ENCODE measurements around the gene HOXB2. TPM values are rescaled to one million over a fixed set of nuclear protein-coding genes. Genes with fewer than 3 reads are reported as not detected.

HOXB2 gene
- polyA plus RNA-seq, 2 of the 4 experiments (the other 2 are of a cell fraction) = 0.65 to 2.6 TPM

- POLR2A ChIA-PET = no interaction called here
- FAIRE-seq (no peak), DNase-seq (ENCODE audit: low read depth in 1 of 2, low spot score in 1 of 2) (no peak), ATAC-seq (no peak)
- no peaks in the 10 kb centered on the region for H3K9me3 ChIP-seq
- peaks cover 34% of the 10 kb centered on the region for H3K4me1 ChIP-seq
- CTCF ChIA-PET = interaction anchor here (1.1 to 5.2 kb wide), 3 partner anchors 10 to 239 kb away, joined by 3 to 41 read pairs (median 4); no protein-coding TSS in a partner anchor
- 58% methylated on average over 2 of the region's 2 CpGs for WGBS (ENCODE audit: missing lambda C conversion rate)
- H3K4me3 ChIP-seq = no peak overlapping the region
- TF ChIP-seq, protein P1, sequence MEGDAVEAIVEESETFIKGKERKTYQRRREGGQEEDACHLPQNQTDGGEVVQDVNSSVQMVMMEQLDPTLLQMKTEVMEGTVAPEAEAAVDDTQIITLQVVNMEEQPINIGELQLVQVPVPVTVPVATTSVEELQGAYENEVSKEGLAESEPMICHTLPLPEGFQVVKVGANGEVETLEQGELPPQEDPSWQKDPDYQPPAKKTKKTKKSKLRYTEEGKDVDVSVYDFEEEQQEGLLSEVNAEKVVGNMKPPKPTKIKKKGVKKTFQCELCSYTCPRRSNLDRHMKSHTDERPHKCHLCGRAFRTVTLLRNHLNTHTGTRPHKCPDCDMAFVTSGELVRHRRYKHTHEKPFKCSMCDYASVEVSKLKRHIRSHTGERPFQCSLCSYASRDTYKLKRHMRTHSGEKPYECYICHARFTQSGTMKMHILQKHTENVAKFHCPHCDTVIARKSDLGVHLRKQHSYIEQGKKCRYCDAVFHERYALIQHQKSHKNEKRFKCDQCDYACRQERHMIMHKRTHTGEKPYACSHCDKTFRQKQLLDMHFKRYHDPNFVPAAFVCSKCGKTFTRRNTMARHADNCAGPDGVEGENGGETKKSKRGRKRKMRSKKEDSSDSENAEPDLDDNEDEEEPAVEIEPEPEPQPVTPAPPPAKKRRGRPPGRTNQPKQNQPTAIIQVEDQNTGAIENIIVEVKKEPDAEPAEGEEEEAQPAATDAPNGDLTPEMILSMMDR (IDR thresholded peaks at IDR 0.05) = no peak
- TF ChIP-seq PBX3 (IDR thresholded peaks at IDR 0.05) = no peak
- TF ChIP-seq TP53 (CRISPR knock-in tag; IDR thresholded peaks at IDR 0.05) = no peak
- TF ChIP-seq CBX8 (IDR thresholded peaks at IDR 0.05) = no peak
- TF ChIP-seq CHD2 (IDR thresholded peaks at IDR 0.05; ENCODE audit: low read length, partially characterized antibody) = no peak
- no peak for TF ChIP-seq EHMT2 (IDR thresholded peaks at IDR 0.05; ENCODE audit: low read depth)
- TF ChIP-seq SMC3 (IDR thresholded peaks at IDR 0.05) = no peak
- no peak for TF ChIP-seq HDAC2 (IDR thresholded peaks at IDR 0.05)
- no peak for TF ChIP-seq ATOH8 (CRISPR knock-in tag; IDR thresholded peaks at IDR 0.05; ENCODE audit: low read depth)
- TF ChIP-seq MYC (IDR thresholded peaks at IDR 0.05; ENCODE audit: borderline replicate concordance, low read length) = no peak
- TF ChIP-seq, protein P2, sequence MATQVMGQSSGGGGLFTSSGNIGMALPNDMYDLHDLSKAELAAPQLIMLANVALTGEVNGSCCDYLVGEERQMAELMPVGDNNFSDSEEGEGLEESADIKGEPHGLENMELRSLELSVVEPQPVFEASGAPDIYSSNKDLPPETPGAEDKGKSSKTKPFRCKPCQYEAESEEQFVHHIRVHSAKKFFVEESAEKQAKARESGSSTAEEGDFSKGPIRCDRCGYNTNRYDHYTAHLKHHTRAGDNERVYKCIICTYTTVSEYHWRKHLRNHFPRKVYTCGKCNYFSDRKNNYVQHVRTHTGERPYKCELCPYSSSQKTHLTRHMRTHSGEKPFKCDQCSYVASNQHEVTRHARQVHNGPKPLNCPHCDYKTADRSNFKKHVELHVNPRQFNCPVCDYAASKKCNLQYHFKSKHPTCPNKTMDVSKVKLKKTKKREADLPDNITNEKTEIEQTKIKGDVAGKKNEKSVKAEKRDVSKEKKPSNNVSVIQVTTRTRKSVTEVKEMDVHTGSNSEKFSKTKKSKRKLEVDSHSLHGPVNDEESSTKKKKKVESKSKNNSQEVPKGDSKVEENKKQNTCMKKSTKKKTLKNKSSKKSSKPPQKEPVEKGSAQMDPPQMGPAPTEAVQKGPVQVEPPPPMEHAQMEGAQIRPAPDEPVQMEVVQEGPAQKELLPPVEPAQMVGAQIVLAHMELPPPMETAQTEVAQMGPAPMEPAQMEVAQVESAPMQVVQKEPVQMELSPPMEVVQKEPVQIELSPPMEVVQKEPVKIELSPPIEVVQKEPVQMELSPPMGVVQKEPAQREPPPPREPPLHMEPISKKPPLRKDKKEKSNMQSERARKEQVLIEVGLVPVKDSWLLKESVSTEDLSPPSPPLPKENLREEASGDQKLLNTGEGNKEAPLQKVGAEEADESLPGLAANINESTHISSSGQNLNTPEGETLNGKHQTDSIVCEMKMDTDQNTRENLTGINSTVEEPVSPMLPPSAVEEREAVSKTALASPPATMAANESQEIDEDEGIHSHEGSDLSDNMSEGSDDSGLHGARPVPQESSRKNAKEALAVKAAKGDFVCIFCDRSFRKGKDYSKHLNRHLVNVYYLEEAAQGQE (IDR thresholded peaks at IDR 0.05) = no peak
- TF ChIP-seq NPAS2 (CRISPR knock-in tag; IDR thresholded peaks at IDR 0.05; ENCODE audit: borderline replicate concordance) = no peak
- no peak for TF ChIP-seq ZNF302 (CRISPR knock-in tag; IDR thresholded peaks at IDR 0.05)
- TF ChIP-seq MAZ (IDR thresholded peaks at IDR 0.05; ENCODE audit: borderline replicate concordance, low read depth, low read length) = no peak
- no peak for TF ChIP-seq JUNB (IDR thresholded peaks at IDR 0.05)
- TF ChIP-seq FOSL2 (IDR thresholded peaks at IDR 0.05) = no peak
- TF ChIP-seq FOSL2 (CRISPR knock-in tag; IDR thresholded peaks at IDR 0.05) = no peak
- TF ChIP-seq SREBF2 (IDR thresholded peaks at IDR 0.05) = no peak
- H3K27ac ChIP-seq = no peak overlapping the region
- H3K4me2 ChIP-seq = no peak overlapping the region
Measured at GRCh38 chr17:48502312-48502711, 42.6 kb downstream of the HOXB2 start.

All from A549 (cell line).